NCI-H2107 (cell line): Measurements from ENCODE around the gene PGLYRP4.

ENCODE experiments used
- DNase-seq: peaks from one replicate; lab custom pipeline; 2025; lab: John Stamatoyannopoulos, UW

The PGLYRP4 gene

GRCh38 chr1:153288634-153289275 is 59.9 kb downstream of the PGLYRP4 start:
- no peak for DNase-seq
